B cell (primary cell): ENCODE data around the gene RBM19. TPM values are rescaled to one million over a fixed set of nuclear protein-coding genes. Genes with fewer than 3 reads are reported as not detected.

Experiments
- ATAC-seq: fragments of 200-7000 bp; cut with Tn5 transposase; one replicate; pipeline ENCODE4 v1.10.0; 2021; ENCODE audit warnings: low read depth, mild to moderate bottlenecking, moderate number of reproducible peaks, moderate library complexity
- CTCF ChIA-PET: fragments of 350-600 bp; sonication (Branson Sonifier 250); formaldehyde crosslinking; loops from one replicate; lab custom pipeline; 2021; ENCODE audit warnings: antibody characterized with exemption, inconsistent platforms; lab: Charles Lee
- POLR2A ChIA-PET: fragments of 350-600 bp; sonication (Branson Sonifier 250); formaldehyde crosslinking; loops from one replicate; lab custom pipeline; 2021; ENCODE audit warnings: antibody characterized with exemption; lab: Charles Lee
- DNase-seq: peaks from one replicate; pipeline ENCODE4 v3.0.0; 2013
- H2AFZ ChIP-seq: 2 replicates; pipeline ENCODE4 v1.6.1; 2012; ENCODE audit warnings: mild to moderate bottlenecking, low read depth, low read length; ENCODE audit not compliant: insufficient read depth, poor library complexity, severe bottlenecking
- H3K27ac ChIP-seq, 2 donors: 1 replicate in 1 of 2; 2 replicates in 1 of 2; pipeline ENCODE4 v1.5.1; 2012 to 2013; ENCODE audit warnings: low read length in 2 of 2, mild to moderate bottlenecking in 2 of 2, moderate library complexity in 1 of 2
- H3K27me3 ChIP-seq, 4 experiments: fragments of 200-600 bp in 1 of 4; sonication (generic) in 1 of 4; replicated peaks in 1 of 4; 1 replicate in 2 of 4; 2 replicates in 2 of 4; pipeline versions ENCODE4 v1.6.1 to v1.7.0; 2013 to 2016; ENCODE audit warnings: low read length in 3 of 4, mild to moderate bottlenecking in 2 of 4, mixed read lengths in 1 of 4, moderate library complexity in 1 of 4; ENCODE audit not compliant: insufficient read depth in 4 of 4, control insufficient read depth in 3 of 4; ENCODE audit errors: control extremely low read depth in 1 of 4
- H3K36me3 ChIP-seq, 2 experiments: replicated peaks in 1 of 2; 1 replicate in 1 of 2; 2 replicates in 1 of 2; pipeline versions ENCODE4 v1.6.1 to v1.7.1; 2013; ENCODE audit warnings: low read length in 1 of 2; ENCODE audit not compliant: insufficient read depth in 2 of 2, control insufficient read depth in 1 of 2; ENCODE audit errors: control extremely low read depth in 1 of 2, extremely low read depth in 1 of 2
- H3K4me1 ChIP-seq, 2 donors: fragments of 200-600 bp in 1 of 2; sonication (generic) in 1 of 2; 1 replicate in 1 of 2; 2 replicates in 1 of 2; pipeline versions ENCODE4 v1.5.1 to v1.6.1; 2013 to 2017; ENCODE audit warnings: low read length in 2 of 2; ENCODE audit not compliant: control insufficient read depth in 2 of 2, insufficient read depth in 2 of 2
- H3K4me2 ChIP-seq: replicated peaks from 2 replicates; pipeline ENCODE3; 2012; ENCODE audit warnings: mild to moderate bottlenecking, low read depth, low read length; ENCODE audit not compliant: poor library complexity, severe bottlenecking
- H3K4me3 ChIP-seq, 5 experiments: fragments of 200-600 bp in 1 of 5; sonication (generic) in 1 of 5; 1 replicate in 3 of 5; 2 replicates in 2 of 5; pipeline versions ENCODE4 v1.5.1 to v1.7.0; 2011 to 2016; ENCODE audit warnings: low read length in 4 of 5, mild to moderate bottlenecking in 4 of 5, low read depth in 2 of 5, control low read depth in 1 of 5, moderate library complexity in 1 of 5; ENCODE audit not compliant: insufficient read depth in 1 of 5; ENCODE audit errors: control extremely low read depth in 1 of 5, extremely low read depth in 1 of 5
- H3K79me2 ChIP-seq: fragments of 200-600 bp; sonication (generic); one replicate; pipeline ENCODE4 v1.6.0; 2016; ENCODE audit warnings: low read length; ENCODE audit not compliant: control insufficient read depth, insufficient read depth
- H3K9ac ChIP-seq: fragments of 200-600 bp; sonication (generic); 2 replicates; pipeline ENCODE4 v1.6.1; 2017; ENCODE audit warnings: mild to moderate bottlenecking, low read length, moderate library complexity
- H3K9me3 ChIP-seq, 3 donors: one replicate each; pipeline versions ENCODE4 v1.6.1 to v1.7.1; 2013; ENCODE audit warnings: low read length in 2 of 3; ENCODE audit not compliant: control insufficient read depth in 2 of 3, insufficient read depth in 1 of 3; ENCODE audit errors: control extremely low read depth in 1 of 3
- H4K20me1 ChIP-seq: 2 replicates; pipeline ENCODE4 v1.6.0; 2012; ENCODE audit warnings: mild to moderate bottlenecking, low read length; ENCODE audit not compliant: insufficient read depth, control insufficient read depth, poor library complexity, severe bottlenecking
- H3K27ac Mint-ChIP-seq: one replicate; pipeline ENCODE4 v1.8.0; 2021; ENCODE audit warnings: mixed read lengths
- H3K27me3 Mint-ChIP-seq: one replicate; pipeline ENCODE4 v1.8.0; 2021; ENCODE audit warnings: mixed read lengths
- H3K4me1 Mint-ChIP-seq: one replicate; pipeline ENCODE4 v1.8.0; 2021; ENCODE audit warnings: mixed read lengths
- H3K4me3 Mint-ChIP-seq: one replicate; pipeline ENCODE4 v1.8.0; 2021; ENCODE audit warnings: mixed read lengths
- H3K9me3 Mint-ChIP-seq: one replicate; pipeline ENCODE4 v1.8.0; 2022; ENCODE audit warnings: mixed read lengths; ENCODE audit not compliant: insufficient read depth
- CTCF ChIP-seq: fragments of 200-600 bp; IDR thresholded peaks from one replicate; pipeline ENCODE4 v1.8.0; 2022; ENCODE audit warnings: antibody characterized with exemption, mild to moderate bottlenecking
- EZH2 ChIP-seq: IDR thresholded peaks from 2 replicates; pipeline ENCODE4 v1.6.1; 2012; ENCODE audit warnings: borderline replicate concordance, low read depth, mild to moderate bottlenecking, moderate library complexity, low read length; ENCODE audit not compliant: insufficient read depth, poor library complexity, severe bottlenecking
- WGBS: methylation state at CpG from one replicate; pipeline ENCODE4 v1.1.5; 2013; ENCODE audit warnings: missing lambda C conversion rate; ENCODE audit not compliant: insufficient coverage; 5-methylcytosine and 5-hydroxymethylcytosine counted together
- intact Hi-C: fragments of 100-400 bp; cut with micrococcal nuclease; formaldehyde crosslinking; loops from one replicate; pipeline ENCODE4 v1.10.0; 2022
- polyA plus RNA-seq: library from polyadenylated mRNA; depleted of rRNA; stranded (reverse); fragments of >200 nt; gene quantifications from 2 replicates; pipeline ENCODE4 v1.2.3, GENCODE V29; 2012
- total RNA-seq, 2 donors: library from RNA; stranded (reverse); fragments of 120-200 nt in 1 of 2; gene quantifications; 1 replicate in 1 of 2; 2 replicates in 1 of 2; pipeline versions ENCODE4 v1.2.3 to v1.2.4, GENCODE V29; 2013 to 2022

The RBM19 gene
- total and polyA plus RNA-seq, 2 donors (not counting 1 experiment from before 2014, with no cell fraction given): 43.1 to 90.0 TPM

GRCh38 chr12:113894697-113895096 is 71.4 kb downstream of the RBM19 start:
- ChIA-PET POLR2A (no interaction called here), CTCF (no interaction called here)
- intact Hi-C loops: no loop called here
- Histone ChIP-seq H3K27me3 (no peaks in the 10 kb centered on the region), H3K9ac (no peak overlapping the region), H3K4me3 (no peak overlapping the region), H3K9me3 (no peaks in the 10 kb centered on the region), H3K36me3 (peaks cover 7 to 24% of the 10 kb centered on the region in 2 experiments), H3K27ac (no peak overlapping the region), H2AFZ (no peak overlapping the region), H3K4me1 (no peaks in the 10 kb centered on the region), H3K4me2 (no peak overlapping the region), H4K20me1 (no peaks in the 10 kb centered on the region), H3K79me2 (no peaks in the 10 kb centered on the region)
- WGBS: 98% methylated on average over 5 of the region's 5 CpGs
- DNase-seq: no peak
- Mint-ChIP-seq H3K27me3 (no peaks in the 10 kb centered on the region), H3K4me1 (no peaks in the 10 kb centered on the region), H3K27ac (no peak overlapping the region), H3K4me3 (no peak overlapping the region), H3K9me3 (no peaks in the 10 kb centered on the region)
- ATAC-seq: no peak
- TF ChIP-seq CTCF (no peak), EZH2 (no peak)

GRCh38 chr12:113893221-113893620 is 72.9 kb downstream of the RBM19 start:
- Mint-ChIP-seq H3K4me3 (no peak overlapping the region), H3K9me3 (no peaks in the 10 kb centered on the region), H3K27ac (no peak overlapping the region), H3K27me3 (no peaks in the 10 kb centered on the region), H3K4me1 (no peaks in the 10 kb centered on the region)
- H3K4me1 ChIP-seq: no peaks in the 10 kb centered on the region
- no peak overlapping the region for H3K4me2 ChIP-seq
- 97% methylated on average over 7 of the region's 8 CpGs for WGBS
- H3K27me3 ChIP-seq: no peaks in the 10 kb centered on the region
- H3K36me3 ChIP-seq: peaks cover 7 to 31% of the 10 kb centered on the region in 2 experiments
- ChIA-PET POLR2A (no interaction called here), CTCF (no interaction called here)
- intact Hi-C loops: no loop called here
- TF ChIP-seq EZH2: no peak
- H3K79me2 ChIP-seq: no peaks in the 10 kb centered on the region
- ATAC-seq (no peak), DNase-seq (no peak)
- no peak overlapping the region for H3K27ac ChIP-seq
- H3K9ac ChIP-seq: no peak overlapping the region
- no peaks in the 10 kb centered on the region for H3K9me3 ChIP-seq
- H2AFZ ChIP-seq: no peak overlapping the region
- no peaks in the 10 kb centered on the region for H4K20me1 ChIP-seq
- no peak overlapping the region for H3K4me3 ChIP-seq
